CD4-positive, alpha-beta T cell treated with Interleukin-1 beta for 1 hour (primary cell): Measurements from ENCODE around the gene SELENOT.
A peak's percentile ranks its signal among the peaks of the same experiment; 100 is the strongest.
"Not testable (repeated sequence)": the region's sequence is repeated elsewhere in the genome, so short reads cannot be mapped to it uniquely, and the experiment has no call there.

Experiments used
- DNase-seq, 2 donors: peaks; one replicate each; pipeline ENCODE4 v3.0.0-alpha.2; 2020 to 2022

SELENOT gene

DNA sequence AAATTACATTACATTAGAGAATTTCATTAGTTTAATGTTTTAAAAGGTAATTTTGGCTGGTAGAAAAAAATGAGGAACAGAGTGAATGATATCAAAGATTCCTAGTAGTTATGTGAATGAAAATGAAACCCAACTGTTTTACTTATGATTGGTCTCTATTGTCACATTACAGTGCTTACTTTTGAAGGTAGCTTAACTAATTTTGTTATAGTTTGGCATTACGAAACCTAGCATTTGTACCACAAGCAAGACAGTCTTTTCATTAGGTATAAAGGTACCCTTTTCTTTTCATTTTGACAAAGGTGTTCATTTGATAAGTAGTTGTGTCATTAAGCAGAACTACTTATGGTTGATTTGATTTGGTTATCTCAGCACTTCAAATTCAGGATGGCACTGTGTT lies 6.9 kb downstream of the SELENOT start:
- no peak for DNase-seq

DNA sequence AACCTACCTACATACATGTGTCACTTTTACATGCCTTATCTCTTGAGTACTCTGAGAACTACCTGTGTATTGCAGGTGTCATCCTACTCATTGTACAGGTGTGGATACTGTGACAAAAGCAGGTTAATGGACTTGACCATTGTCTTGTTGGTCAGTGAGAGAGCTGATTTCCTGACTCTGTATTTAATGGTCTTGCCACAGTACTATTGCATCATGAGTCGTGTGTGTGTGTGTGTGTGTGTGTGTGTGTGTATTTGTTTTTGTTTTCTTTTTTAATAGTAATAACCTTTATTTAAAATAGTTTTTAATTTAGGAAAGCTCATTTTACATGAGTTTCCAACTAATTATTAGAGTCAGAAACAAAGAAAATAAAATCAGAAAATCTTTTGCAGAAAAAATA lies 7.7 kb downstream of the SELENOT start:
- no peak for DNase-seq

DNA sequence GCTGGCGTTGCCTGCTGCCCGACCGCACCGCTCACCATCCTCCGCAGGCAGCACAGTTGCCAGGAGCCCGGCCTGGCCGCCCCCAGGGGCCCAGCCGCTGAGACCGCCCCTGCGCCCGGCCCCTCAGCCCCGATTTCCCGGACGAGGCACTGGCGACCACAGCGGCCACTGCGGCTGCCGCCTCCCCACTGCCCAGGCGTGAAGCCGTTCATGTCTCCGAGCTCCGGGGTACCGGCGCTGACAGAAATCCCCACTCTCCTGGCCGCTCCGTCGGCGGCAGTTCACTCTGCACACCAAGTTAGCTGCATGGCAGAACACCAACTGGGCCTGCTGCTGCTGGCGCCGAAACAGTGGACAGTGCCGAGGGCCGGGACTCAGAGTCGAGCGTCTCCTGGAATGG lies 8.5 kb downstream of the SELENOT start:
- no peak for DNase-seq

DNA sequence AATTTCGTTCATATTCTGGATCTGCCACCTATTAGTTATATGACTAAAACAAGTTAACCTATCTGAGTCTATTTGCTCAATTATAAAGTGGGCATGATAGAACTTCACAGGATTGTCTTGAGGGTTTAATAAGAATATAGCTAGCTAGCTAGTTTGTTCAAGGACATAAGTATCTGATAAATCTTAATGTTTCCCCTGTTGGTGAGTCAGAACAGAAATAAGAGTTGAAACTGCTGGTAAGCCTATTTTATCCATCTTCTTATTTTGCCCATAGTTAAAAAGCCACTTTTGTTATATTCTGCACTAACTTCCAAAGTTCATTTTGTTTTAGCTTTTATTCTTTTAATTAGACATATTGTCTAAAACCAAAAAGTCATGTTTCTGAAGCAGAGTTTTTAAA lies 9.4 kb downstream of the SELENOT start:
- no peak for DNase-seq

DNA sequence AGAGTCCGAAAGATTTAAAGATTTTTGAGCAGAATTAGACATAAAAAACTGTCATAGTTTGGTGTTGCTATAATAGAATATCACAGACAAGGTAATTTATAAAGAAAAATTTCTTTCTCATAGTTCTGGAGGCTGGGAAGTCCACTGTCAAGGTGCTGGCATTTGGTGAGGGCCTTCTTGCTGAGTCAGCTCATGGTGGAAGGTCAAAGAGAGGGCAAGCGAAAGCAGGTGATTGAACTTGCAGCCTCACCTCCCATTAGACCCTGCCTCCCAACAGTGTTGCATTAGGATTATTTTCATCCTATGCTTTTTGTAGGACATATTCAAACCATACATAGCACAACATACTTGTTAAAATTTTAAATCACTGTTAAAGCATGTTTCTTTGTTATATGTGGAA lies 9.9 kb downstream of the SELENOT start:
- DNase-seq, result no peak

DNA sequence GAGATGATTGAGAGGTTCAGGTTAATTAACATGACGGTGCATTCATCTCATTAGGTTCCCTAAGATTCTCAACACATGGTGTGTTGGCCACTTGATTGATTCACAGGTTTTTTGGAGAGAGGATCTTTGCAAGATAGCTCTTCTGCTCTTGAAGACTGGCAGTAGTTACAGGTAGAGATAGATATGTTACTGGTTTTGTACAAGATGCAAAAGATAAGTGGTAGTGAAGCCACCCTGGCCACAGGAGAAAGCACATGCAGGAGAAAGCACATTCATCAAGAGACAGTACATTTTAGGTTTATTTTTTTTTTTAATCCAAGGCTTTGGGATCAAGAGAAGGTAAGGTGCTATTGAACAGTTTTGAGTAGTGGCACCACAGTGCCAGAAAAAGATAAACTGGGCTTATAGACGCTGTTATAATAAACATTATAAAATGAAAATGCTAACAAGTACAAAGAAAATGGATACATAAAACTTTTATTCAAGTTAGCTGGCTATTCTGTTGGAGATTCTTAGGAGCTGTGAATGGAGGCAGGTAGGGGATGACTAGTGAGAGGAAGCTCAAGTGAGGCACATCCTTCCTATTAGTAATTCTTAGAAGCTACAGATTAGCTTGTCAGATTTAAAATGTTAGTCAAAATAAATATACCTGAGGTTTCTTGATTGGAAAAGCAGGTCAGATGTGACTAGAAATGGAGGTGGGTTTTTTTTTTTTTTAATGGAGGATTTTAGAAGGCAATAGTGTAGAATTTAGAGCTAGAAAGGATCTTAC lies 10.8 kb downstream of the SELENOT start:
- DNase-seq, result no peak

DNA sequence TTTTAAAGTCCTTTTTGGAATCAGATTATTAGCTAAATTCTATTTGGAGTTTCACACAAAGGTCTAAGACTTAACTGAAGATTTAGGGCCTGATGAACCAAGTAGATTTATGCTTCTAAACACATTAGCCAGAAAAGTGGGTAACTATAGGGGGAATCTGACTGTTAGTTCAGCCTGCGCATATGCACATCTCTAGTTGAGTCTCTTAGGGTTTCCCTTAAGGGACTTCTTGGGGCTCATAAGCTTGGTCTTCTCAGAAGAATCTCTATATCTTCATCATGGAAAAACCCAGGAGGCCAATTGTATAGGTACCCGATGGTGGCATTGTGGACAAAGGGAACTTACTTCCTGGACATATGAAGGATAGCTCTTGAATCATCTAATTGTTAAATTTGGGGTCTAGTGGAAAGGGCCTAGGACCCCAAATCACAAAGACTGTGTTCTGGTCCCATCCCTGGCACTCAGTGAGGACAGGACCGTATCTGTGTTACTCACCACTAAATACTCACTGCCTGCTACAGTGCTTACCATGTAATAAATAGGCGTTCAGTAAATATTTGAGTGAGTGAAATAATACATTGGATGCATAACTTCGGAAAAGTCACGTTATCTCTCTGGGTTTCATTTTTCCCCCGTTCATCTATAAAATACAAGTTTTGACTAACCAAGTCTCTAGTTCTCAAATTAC lies 17.0 kb downstream of the SELENOT start:
- DNase-seq, result no peak

DNA sequence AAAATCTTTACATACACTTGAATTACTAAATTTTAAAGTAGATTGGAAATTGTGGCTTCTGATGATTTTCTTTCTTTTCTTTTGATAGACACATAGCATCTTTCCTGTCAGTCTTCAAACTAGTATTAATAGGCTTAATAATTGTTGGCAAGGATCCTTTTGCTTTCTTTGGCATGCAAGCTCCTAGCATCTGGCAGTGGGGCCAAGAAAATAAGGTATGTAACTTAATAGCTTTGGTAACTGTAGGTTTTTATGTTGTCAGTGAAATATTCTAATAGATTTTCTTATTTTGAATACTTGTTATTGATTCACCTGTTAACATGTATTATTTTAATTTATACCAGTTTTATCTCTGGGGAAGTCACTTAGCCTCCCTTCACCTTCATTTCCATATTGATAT lies 19.8 kb downstream of the SELENOT start:
- DNase-seq, result not testable (repeated sequence)

DNA sequence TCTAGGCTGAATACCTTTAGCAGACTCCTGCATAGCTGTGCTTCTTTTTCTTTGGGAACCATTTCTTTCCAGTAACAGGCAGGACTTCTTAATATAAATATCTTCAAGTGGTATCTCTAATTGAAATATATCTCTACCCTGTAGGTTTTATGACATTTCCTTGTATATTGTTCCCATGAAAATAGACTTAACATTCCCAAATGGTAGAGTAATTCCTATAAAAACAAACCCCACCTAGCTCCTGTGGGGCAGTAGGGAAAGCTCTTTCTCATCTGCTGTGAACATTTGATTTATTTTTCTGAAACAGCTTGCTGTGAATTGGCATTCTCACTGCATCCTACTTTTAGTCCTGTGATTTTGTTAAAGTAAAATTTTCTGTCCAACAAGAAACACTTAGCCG lies 20.8 kb downstream of the SELENOT start:
- DNase-seq, result no peak

DNA sequence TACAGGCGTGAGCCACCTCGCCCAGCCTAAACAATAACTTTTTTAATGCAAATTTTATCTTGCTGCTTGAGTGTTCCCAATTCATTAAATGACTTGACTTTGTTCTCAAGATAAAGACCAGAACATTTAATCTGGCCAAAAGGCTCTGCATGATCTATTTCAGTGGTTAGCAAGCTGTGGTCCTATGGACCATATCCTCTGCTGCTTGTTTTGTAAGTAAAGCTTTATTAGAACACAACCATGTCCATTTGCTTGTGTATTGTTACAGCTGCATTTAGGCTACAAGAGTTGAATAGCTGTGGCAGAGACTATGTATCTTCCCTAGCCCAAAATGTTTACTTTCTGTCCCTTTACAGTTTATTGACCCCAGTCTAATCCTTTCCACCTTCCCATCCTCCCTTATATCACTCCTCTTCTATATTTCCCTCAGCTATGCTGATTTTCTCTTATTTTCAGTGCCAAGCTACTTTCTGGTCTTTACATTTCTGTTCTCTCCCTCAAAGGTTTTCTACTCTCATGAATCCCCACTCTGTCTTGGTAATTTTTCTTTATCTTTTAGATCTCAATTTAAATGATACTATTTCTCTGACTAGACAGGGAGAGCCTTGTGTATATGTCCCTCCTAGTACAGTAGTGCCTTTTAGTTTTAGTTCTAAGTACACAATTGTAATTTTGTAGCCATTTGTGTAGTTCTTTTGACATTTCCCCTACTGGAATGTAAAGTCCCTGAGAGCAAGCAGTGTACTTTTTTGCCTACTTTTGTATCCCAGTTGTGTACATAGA lies 23.2 kb downstream of the SELENOT start:
- DNase-seq, result no peak

DNA sequence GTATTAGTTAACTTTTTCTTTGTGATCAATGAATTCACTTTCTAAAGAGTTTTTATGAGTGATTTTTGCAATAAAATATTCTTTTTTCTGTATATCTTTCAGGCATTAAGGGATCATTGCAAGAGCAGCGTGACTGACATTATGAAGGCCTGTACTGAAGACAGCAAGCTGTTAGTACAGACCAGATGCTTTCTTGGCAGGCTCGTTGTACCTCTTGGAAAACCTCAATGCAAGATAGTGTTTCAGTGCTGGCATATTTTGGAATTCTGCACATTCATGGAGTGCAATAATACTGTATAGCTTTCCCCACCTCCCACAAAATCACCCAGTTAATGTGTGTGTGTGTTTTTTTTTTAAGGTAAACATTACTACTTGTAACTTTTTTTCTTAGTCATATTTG lies 24.4 kb downstream of the SELENOT start:
- no peak for DNase-seq

DNA sequence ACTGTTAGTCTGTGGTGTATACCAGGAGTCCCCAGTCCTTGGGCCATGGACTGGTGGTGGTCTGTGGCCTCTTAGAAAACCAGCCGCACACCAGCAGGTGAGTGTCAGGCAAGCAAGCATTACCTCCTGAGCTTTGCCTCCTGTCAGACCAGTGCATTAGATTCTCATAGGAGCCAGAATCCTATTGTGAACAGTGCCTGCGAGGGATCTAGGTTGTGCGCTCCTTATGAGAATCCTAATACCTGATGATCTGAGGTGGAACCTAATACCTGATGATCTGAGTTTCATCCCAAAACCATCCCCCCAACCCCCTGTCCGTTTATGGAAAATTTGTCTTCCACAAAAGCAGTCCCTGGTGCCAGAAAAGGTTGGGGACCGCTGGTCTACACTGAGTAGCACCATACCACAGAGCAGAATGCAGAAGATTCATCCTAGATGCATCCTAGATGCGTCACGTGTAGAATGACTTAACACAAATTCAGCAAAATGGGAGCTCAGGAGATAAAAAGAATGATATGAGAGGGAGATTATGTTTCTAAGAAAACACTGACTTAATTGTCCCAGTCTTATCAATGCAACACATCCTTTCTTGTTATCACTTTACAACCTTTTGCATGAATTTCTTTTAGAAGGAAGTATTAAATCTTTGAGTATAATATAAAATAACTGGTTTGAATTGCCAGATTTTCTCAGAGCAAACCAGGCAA lies 28.5 kb downstream of the SELENOT start:
- DNase-seq, result no peak

DNA sequence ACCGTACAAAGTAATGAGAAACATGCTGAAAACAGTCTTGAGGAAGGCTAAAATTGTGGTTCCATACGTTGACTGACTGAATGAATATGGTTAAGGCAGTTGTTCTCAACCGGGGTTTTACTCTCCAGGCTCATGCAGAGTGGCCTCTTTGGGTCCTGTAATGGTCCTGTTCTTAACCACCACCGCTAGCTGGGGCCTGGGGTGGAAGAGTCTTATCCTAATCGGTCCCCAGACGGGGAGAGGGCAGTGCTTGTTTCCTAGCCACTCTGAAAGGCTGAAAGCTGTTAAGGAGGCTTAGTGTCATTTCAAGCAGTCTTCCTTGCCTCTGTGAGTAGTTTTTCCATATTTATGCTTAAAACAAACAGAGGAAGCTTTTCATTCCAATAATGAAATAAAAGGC lies 32.0 kb downstream of the SELENOT start:
- DNase-seq, result no peak

DNA sequence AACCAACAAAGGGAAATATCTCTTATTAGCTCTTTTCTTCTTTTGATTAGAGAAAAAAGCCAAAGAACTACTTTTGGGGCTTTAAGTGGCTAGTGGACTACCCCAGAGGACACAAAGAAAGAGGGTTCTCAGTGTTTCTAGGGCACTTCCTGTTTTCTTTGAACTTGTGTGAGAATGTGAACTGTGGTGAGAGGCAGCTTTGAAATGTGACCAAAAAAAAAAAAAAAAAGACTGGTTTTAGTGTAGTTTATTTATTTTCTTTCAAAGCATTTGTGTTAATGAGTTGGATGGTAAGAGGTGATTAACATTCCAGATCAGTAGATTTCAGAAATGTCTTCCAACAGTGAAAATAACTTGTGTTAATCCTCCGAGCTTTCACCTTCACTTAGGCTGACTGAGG lies 32.4 kb downstream of the SELENOT start:
- DNase-seq, result peak in 1 of 2 donors; percentile 56

DNA sequence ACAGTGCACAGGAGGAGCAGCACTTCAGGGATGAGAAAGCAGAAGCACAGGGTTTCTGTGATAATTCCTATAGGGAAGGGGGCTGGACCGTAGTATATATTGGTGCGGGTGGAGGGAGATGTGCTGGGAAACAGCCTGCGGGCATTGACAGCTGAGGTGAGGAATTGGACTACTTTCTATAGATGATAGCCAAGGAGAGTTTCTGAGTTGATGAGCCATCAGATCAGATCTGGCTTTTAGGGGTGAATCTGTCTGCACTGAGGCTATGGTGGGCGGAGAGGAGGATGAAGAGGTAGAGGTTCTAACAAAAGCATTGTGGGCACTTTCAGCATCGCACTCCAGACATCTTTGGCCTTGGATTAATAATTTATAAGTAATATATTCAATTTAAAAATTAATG lies 33.1 kb downstream of the SELENOT start:
- no peak for DNase-seq

DNA sequence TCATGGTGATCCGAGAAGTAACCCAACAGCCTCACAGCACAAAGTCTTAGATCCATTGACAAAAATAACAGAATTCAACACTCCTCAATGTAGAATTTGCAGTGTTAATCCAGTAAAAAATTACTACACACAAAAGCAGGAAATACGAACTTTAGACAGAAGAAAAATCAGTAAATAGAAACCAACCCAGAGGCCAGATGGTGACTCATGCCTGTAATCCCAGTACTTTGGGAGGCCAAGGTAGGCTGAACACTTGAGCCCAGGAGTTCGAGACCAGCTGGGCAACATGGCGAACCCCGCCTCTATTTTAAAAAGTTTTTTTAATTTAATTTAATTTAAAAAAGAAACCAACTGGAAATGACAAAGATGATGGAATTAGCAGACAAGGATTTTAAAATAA lies 36.1 kb downstream of the SELENOT start:
- no peak for DNase-seq

DNA sequence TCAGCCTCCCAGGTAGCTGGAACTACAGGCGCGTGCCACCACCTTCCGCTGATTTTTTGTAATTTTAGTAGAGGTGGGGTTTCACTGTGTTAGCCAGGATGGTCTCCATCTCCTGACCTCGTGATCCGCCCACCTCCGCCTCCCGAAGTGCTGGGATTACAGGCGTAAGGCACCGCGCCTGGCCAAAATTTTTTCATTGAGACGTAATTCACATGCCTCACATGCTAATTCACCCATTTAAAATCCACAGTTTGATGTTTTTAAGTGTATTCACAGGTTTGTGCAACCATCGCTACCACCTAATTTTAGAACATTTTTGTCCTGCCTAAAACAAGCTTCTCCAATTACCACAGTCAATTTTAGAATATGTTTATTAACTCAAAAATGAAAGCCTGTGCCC lies 37.1 kb downstream of the SELENOT start:
- DNase-seq, result no peak

DNA sequence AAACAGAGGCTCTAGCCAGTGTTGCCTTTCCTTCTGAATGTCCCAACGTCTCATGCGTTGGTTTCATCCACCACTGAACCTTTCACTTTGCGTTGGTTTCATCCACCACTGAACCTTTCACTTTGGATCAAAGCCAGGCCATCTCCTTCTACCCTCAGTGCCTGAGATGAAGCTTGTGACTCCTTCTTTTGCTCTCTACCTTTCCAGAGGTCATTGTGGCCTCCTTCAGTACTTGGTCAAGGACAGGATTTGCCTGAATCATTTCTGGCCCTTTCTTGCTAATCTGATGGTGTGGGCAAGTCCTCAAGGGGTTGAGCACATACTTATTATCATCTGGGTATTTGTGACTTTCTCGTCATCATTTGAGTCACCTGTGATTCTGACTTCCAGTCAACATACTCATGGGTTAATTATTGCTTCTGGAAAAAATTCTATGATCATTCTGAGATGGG lies 50.0 kb downstream of the SELENOT start:
- no peak for DNase-seq

DNA sequence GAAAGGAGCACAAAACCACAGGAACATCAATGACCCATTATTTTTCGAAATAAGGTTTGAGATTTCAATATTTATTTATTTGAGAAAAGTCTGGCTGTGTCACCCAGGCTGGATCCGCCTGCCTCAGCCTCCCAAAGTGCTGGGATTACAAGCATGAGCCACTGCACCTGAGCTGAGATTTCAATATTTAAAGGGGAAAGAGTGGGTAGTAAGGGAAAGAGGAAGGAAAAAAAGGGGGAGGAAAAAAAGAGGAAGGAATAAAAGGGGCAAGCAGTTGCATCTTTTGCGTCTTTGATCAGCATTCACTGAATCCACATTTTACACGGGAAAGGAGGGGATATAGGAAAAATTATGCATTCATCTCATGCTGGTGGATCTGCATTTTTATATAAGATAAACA lies 53.2 kb downstream of the SELENOT start:
- DNase-seq, result no peak

DNA sequence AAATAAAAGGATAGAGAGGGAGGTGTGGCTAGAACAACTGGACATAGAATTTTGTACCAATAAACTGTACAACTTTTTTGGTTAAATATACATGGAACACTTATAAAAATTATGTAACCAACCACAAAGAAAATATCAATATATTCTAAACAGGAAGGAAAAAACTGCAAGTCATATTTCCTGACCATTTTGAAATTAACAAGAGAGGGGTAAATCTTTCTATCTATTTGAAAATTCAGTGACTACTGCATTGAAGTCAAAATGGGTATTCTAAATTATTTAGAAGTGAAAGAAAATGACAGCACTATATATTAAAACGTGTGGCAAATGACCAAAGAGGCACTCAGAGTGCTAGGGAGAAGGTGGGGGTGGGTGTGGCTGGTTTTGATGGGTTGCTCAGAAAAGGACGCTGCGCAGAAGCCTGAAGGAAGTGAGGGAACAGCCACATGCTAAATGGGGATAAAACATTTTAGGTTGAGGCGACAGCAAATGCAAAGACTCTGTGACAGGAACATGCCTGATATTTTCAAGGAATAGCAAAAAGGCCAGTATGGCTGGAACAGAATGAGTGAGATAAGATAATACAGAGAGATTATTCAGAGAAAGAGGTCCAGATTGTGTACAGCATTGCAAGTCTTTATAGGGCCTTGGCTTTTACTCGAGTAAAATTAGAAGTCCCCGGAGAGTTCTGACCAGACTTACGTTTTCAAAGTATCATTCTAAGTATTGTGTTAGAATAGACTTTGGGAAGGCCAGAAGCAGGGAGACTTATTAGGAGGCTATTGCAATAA lies 59.5 kb downstream of the SELENOT start:
- DNase-seq, result no peak

DNA sequence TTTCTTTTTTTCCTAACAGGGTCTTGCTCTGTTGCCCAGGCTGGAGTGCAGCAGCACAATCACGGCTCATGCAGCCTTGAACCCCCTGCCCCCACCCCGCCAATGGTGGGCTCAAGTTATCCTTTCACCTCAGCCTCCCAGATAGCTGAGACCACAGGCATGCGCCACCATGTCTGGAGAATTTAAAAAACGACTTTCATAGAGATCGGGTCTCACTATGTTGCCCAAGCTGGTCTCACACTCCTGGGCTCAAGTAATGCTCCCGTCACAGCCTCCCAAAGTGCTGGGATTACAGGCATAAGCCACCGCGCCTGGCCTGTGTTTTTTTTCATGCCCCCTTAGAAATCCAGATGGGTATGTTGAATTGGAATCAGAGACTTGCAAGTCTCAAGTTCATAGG lies 60.3 kb downstream of the SELENOT start:
- DNase-seq, result no peak

DNA sequence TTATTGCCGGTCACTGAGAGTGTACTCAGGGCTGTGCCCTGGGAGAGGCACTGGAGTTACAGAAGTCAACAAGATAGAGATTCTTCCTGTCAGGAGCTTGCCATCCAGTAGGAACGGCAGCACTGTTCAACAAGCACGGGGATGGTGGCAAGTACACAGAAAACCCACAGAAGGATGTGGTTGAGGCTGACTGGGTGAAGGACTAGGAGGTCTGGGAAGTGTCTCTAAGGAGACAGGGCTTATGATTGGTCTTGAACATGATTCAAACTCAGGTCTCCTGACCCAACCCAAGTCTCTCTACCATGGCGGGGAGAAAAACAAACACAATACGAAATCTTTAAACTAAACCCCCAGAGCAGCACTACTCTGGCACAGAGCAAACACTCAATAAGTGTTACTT lies 63.0 kb downstream of the SELENOT start:
- DNase-seq, result peak in 1 of 2 donors; percentile 2
